Panc1 (cell line): ENCODE results near the gene RING1. TPM values are rescaled to one million over a fixed set of nuclear protein-coding genes. Genes with fewer than 3 reads are reported as not detected.
A peak's percentile ranks its signal among the peaks of the same experiment; 100 is the strongest.

Source experiments
- ATAC-seq: fragments of 200-7000 bp; cut with Tn5 transposase; 2 replicates; pipeline ENCODE4 v1.9.1; 2020; ENCODE audit warnings: mild to moderate bottlenecking, moderate library complexity
- BruUV-seq: library from RNA; stranded (reverse); fragments of 400-500 nt; replicated peaks from 2 replicates; lab custom pipeline; 2021; lab: Mats Ljungman, UMichigan
- CTCF ChIA-PET: fragments of 300-600 bp; sonication (Branson Sonifier 250); formaldehyde crosslinking; loops from one replicate; lab custom pipeline; 2022; ENCODE audit warnings: antibody characterized with exemption; lab: Charles Lee
- POLR2A ChIA-PET: fragments of 300-600 bp; sonication (Branson Sonifier 250); formaldehyde crosslinking; loops from one replicate; lab custom pipeline; 2022; ENCODE audit warnings: antibody characterized with exemption; lab: Charles Lee
- DNase-seq: peaks from one replicate; pipeline ENCODE4 v3.0.0-alpha.2; 2010; ENCODE audit warnings: low read depth, low spot score
- H3K27ac ChIP-seq: 2 replicates; pipeline ENCODE4 v1.5.1; 2011; ENCODE audit warnings: mild to moderate bottlenecking, low read length, inconsistent platforms
- H3K27me3 ChIP-seq: fragments of 200-500 bp; sonication (Bioruptor generic); 2 replicates; pipeline ENCODE4 v1.6.0; 2014; ENCODE audit warnings: low read length, inconsistent platforms; ENCODE audit not compliant: control insufficient read depth, insufficient read depth
- H3K36me3 ChIP-seq: fragments of 200-500 bp; sonication (Bioruptor generic); 2 replicates; pipeline ENCODE4 v1.5.1; 2014; ENCODE audit warnings: inconsistent platforms, mild to moderate bottlenecking, low read length, moderate library complexity; ENCODE audit not compliant: control insufficient read depth, insufficient read depth
- H3K4me1 ChIP-seq: 2 replicates; pipeline ENCODE4 v1.5.1; 2011; ENCODE audit warnings: inconsistent platforms, mild to moderate bottlenecking, low read length, moderate library complexity; ENCODE audit not compliant: control insufficient read depth, insufficient read depth
- H3K4me3 ChIP-seq, 2 experiments: 2 replicates each; pipeline ENCODE4 v1.5.1; 2011 to 2012; ENCODE audit warnings: low read depth in 2 of 2, low read length in 2 of 2, mild to moderate bottlenecking in 2 of 2, inconsistent platforms in 1 of 2, moderate library complexity in 1 of 2
- H3K9me3 ChIP-seq: fragments of 200-500 bp; sonication (Bioruptor generic); 2 replicates; pipeline ENCODE4 v1.5.1; 2014; ENCODE audit warnings: low read depth, mild to moderate bottlenecking, inconsistent platforms, low read length, moderate library complexity; ENCODE audit not compliant: control insufficient read depth, insufficient read depth
- POLR2AphosphoS5 ChIP-seq: IDR thresholded peaks from 2 replicates; pipeline ENCODE4 v1.6.1; 2012; ENCODE audit warnings: mild to moderate bottlenecking, low read depth, low read length, moderate library complexity
- SIN3A ChIP-seq: IDR thresholded peaks from 2 replicates; pipeline ENCODE4 v1.6.1; 2012; ENCODE audit warnings: low read depth, mild to moderate bottlenecking, low read length, moderate library complexity, borderline replicate concordance; ENCODE audit not compliant: insufficient read depth
- TCF7L2 ChIP-seq: IDR thresholded peaks from 2 replicates; pipeline ENCODE4 v1.6.1; 2011; ENCODE audit warnings: mild to moderate bottlenecking, low read depth, low read length, inconsistent platforms
- in situ Hi-C: cut with HindIII; loops from 2 replicates; pipeline ENCODE4 v1.10.0; 2016; ENCODE audit warnings: low sequenced_read_pairs, low pct_unique_long_range_greater_than_20kb
- intact Hi-C: fragments of 100-400 bp; cut with micrococcal nuclease; formaldehyde crosslinking; loops from one replicate; pipeline ENCODE4 v1.10.0; 2022; ENCODE audit not compliant: unreplicated experiment
- total RNA-seq: library from RNA; stranded (reverse); gene quantifications from one replicate; pipeline ENCODE4 v1.2.1, GENCODE V29; 2021; ENCODE audit not compliant: unreplicated experiment
- TF ChIP-seq, protein P1 (sequence below): fragments of 450-650 bp; IDR thresholded peaks from 2 replicates; pipeline ENCODE4 v1.5.1; 2017; ENCODE audit warnings: mild to moderate bottlenecking
- TF ChIP-seq, protein P2 (sequence below), 2 experiments: IDR thresholded peaks; 2 replicates each; pipeline ENCODE4 v1.6.1; 2011 to 2012; ENCODE audit warnings: low read depth in 2 of 2, control low read depth in 1 of 2, low read length in 1 of 2, mild to moderate bottlenecking in 1 of 2, moderate library complexity in 1 of 2; ENCODE audit not compliant: insufficient read depth in 1 of 2

RING1 gene
- total RNA-seq, 1 experiment from 2014 or later = 33.7 TPM

- Histone ChIP-seq H3K27ac (no peak overlapping the region), H3K9me3 (no peaks in the 10 kb centered on the region), H3K4me3 (no peak overlapping the region), H3K36me3 (peaks cover 8% of the 10 kb centered on the region; the same call in 1 of the 2 replicates), H3K4me1 (peaks cover 9% of the 10 kb centered on the region), H3K27me3 (no peaks in the 10 kb centered on the region)
- no peak for TF ChIP-seq TCF7L2
- no peak for TF ChIP-seq SIN3A
- TF ChIP-seq, protein P1, sequence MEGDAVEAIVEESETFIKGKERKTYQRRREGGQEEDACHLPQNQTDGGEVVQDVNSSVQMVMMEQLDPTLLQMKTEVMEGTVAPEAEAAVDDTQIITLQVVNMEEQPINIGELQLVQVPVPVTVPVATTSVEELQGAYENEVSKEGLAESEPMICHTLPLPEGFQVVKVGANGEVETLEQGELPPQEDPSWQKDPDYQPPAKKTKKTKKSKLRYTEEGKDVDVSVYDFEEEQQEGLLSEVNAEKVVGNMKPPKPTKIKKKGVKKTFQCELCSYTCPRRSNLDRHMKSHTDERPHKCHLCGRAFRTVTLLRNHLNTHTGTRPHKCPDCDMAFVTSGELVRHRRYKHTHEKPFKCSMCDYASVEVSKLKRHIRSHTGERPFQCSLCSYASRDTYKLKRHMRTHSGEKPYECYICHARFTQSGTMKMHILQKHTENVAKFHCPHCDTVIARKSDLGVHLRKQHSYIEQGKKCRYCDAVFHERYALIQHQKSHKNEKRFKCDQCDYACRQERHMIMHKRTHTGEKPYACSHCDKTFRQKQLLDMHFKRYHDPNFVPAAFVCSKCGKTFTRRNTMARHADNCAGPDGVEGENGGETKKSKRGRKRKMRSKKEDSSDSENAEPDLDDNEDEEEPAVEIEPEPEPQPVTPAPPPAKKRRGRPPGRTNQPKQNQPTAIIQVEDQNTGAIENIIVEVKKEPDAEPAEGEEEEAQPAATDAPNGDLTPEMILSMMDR = no peak
- TF ChIP-seq, protein P2, sequence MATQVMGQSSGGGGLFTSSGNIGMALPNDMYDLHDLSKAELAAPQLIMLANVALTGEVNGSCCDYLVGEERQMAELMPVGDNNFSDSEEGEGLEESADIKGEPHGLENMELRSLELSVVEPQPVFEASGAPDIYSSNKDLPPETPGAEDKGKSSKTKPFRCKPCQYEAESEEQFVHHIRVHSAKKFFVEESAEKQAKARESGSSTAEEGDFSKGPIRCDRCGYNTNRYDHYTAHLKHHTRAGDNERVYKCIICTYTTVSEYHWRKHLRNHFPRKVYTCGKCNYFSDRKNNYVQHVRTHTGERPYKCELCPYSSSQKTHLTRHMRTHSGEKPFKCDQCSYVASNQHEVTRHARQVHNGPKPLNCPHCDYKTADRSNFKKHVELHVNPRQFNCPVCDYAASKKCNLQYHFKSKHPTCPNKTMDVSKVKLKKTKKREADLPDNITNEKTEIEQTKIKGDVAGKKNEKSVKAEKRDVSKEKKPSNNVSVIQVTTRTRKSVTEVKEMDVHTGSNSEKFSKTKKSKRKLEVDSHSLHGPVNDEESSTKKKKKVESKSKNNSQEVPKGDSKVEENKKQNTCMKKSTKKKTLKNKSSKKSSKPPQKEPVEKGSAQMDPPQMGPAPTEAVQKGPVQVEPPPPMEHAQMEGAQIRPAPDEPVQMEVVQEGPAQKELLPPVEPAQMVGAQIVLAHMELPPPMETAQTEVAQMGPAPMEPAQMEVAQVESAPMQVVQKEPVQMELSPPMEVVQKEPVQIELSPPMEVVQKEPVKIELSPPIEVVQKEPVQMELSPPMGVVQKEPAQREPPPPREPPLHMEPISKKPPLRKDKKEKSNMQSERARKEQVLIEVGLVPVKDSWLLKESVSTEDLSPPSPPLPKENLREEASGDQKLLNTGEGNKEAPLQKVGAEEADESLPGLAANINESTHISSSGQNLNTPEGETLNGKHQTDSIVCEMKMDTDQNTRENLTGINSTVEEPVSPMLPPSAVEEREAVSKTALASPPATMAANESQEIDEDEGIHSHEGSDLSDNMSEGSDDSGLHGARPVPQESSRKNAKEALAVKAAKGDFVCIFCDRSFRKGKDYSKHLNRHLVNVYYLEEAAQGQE (IDR thresholded peaks at IDR 0.05; ENCODE audit: insufficient read depth in 1 of 2, low read depth in 2 of 2, low read length in 1 of 2) = no peak
- no peak for TF ChIP-seq POLR2AphosphoS5
- CTCF ChIA-PET = no interaction called here
- in situ Hi-C loops = no loop called here
- BruUV-seq = no TSS peak
- DNase-seq = no peak
- ATAC-seq = no peak
- POLR2A ChIA-PET = no interaction called here
- intact Hi-C loops = no loop called here
Measured at GRCh38 chr6:33194431-33194979, 13.8 kb upstream of the RING1 start.

- no peak for ATAC-seq
- Histone ChIP-seq H3K4me1 (peaks cover 9% of the 10 kb centered on the region), H3K9me3 (no peaks in the 10 kb centered on the region), H3K4me3 (no peak overlapping the region), H3K27me3 (no peaks in the 10 kb centered on the region), H3K36me3 (peaks cover 8% of the 10 kb centered on the region; the same call in 1 of the 2 replicates), H3K27ac (no peak overlapping the region)
- ChIA-PET POLR2A (no interaction called here), CTCF (no interaction called here)
- intact Hi-C loops (no loop called here), in situ Hi-C loops (no loop called here)
- no peak for DNase-seq
- no TSS peak for BruUV-seq
- TF ChIP-seq SIN3A (no peak), TCF7L2 (no peak), POLR2AphosphoS5 (no peak)
- TF ChIP-seq, protein P2 (IDR thresholded peaks at IDR 0.05; ENCODE audit: insufficient read depth in 1 of 2, low read depth in 2 of 2, low read length in 1 of 2) = peak; percentile 74 to 80
- TF ChIP-seq, protein P1 = no peak
Measured at GRCh38 chr6:33195304-33196165, 12.8 kb upstream of the RING1 start.
